CD4-positive, alpha-beta T cell (primary cell): ENCODE measurements around the gene CETP. TPM values are rescaled to one million over a fixed set of nuclear protein-coding genes. Genes with fewer than 3 reads are reported as not detected.

Source experiments
- ATAC-seq: fragments of 200-7000 bp; cut with Tn5 transposase; one replicate; pipeline ENCODE4 v1.10.0; 2022; ENCODE audit warnings: mild to moderate bottlenecking; ENCODE audit not compliant: poor library complexity
- CTCF ChIA-PET: fragments of 350-600 bp; sonication (Branson Sonifier 250); formaldehyde crosslinking; loops from one replicate; lab custom pipeline; 2021; ENCODE audit warnings: antibody characterized with exemption, inconsistent platforms; lab: Charles Lee
- POLR2A ChIA-PET: fragments of 350-600 bp; sonication (Branson Sonifier 250); formaldehyde crosslinking; loops from one replicate; lab custom pipeline; 2021; ENCODE audit warnings: antibody characterized with exemption, inconsistent platforms; lab: Charles Lee
- DNase-seq, 14 experiments: peaks; one replicate each; pipeline ENCODE4 v3.0.0-alpha.2; 2013 to 2020; ENCODE audit warnings: mixed read lengths in 2 of 14
- H3K27ac ChIP-seq, 2 donors: one replicate each; pipeline versions ENCODE4 v1.5.1 to v1.7.0; 2013; ENCODE audit warnings: low read length in 2 of 2, low read depth in 1 of 2, mild to moderate bottlenecking in 1 of 2
- H3K27me3 ChIP-seq, 2 experiments: 1 replicate in 1 of 2; 2 replicates in 1 of 2; pipeline versions ENCODE4 v1.6.1 to v1.7.0; 2013; ENCODE audit warnings: low read length in 2 of 2, control low read depth in 1 of 2, mild to moderate bottlenecking in 1 of 2, moderate library complexity in 1 of 2; ENCODE audit not compliant: insufficient read depth in 2 of 2, control insufficient read depth in 1 of 2
- H3K36me3 ChIP-seq: one replicate; pipeline ENCODE4 v1.6.1; 2013; ENCODE audit warnings: low read length, control low read depth; ENCODE audit not compliant: insufficient read depth
- H3K4me1 ChIP-seq: one replicate; pipeline ENCODE4 v1.6.1; 2013; ENCODE audit warnings: low read length, control low read depth; ENCODE audit not compliant: insufficient read depth
- H3K4me3 ChIP-seq: one replicate; pipeline ENCODE4 v1.5.1; 2013; ENCODE audit warnings: mild to moderate bottlenecking, low read length, moderate library complexity
- H3K9me3 ChIP-seq, 2 experiments: 1 replicate in 1 of 2; 2 replicates in 1 of 2; pipeline versions ENCODE4 v1.6.1 to v1.7.0; 2013; ENCODE audit warnings: low read length in 2 of 2, mild to moderate bottlenecking in 2 of 2, control low read depth in 1 of 2, moderate library complexity in 1 of 2; ENCODE audit not compliant: control insufficient read depth in 1 of 2, insufficient read depth in 1 of 2
- H3K27ac Mint-ChIP-seq: one replicate; pipeline ENCODE4 v1.8.0; 2020; ENCODE audit warnings: mixed read lengths
- H3K27me3 Mint-ChIP-seq: one replicate; pipeline ENCODE4 v1.8.0; 2021; ENCODE audit warnings: mixed read lengths
- H3K36me3 Mint-ChIP-seq: one replicate; pipeline ENCODE4 v1.8.0; 2021; ENCODE audit warnings: low read depth, mixed read lengths
- H3K4me1 Mint-ChIP-seq: one replicate; pipeline ENCODE4 v1.8.0; 2021; ENCODE audit warnings: low read depth, mixed read lengths
- H3K4me3 Mint-ChIP-seq: one replicate; pipeline ENCODE4 v1.8.0; 2020; ENCODE audit warnings: mild to moderate bottlenecking, mixed read lengths
- H3K9me3 Mint-ChIP-seq: one replicate; pipeline ENCODE4 v1.8.0; 2020; ENCODE audit warnings: mixed read lengths
- intact Hi-C, 2 experiments: fragments of 100-400 bp; cut with DNase I in 1 of 2; cut with micrococcal nuclease in 1 of 2; formaldehyde crosslinking; loops; one replicate each; pipeline versions ENCODE4 v1.15.1 to v1.9.0; 2023 to 2025; cut with DNase I, micrococcal nuclease
- total RNA-seq, 174 experiments: library from RNA in 2 of 174; stranded (reverse) in 2 of 174; gene quantifications; one replicate each; pipeline ENCODE4 v1.2.3 and lab custom pipeline; 2021 to 2026
- TF ChIP-seq, protein P1 (sequence below): fragments of 200-600 bp; IDR thresholded peaks from one replicate; pipeline ENCODE4 v1.8.0; 2022; ENCODE audit warnings: antibody characterized with exemption, mild to moderate bottlenecking

The CETP gene
- total RNA-seq, 2 experiments from 2014 or later: not detected

DNA sequence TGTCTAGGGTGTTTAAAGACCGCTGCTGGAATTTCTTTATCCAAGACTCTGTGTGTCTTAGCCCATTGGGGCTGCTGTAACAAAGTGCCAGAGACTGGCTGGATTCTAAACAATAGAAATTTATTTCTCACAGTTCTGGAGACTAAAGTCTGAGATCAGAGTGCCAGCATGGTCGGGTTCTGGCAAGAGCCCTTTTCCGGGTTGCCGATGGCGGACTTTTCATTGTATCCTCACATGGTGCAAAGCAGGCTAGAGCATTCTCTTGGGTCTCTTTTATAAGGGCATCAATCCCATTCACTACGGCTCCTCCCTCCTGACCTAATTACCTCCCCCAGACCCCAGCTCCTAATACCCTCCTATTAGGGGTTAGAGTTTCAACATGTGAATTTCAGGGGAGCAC lies 37.1 kb downstream of the CETP start:
- TF ChIP-seq, protein P1, sequence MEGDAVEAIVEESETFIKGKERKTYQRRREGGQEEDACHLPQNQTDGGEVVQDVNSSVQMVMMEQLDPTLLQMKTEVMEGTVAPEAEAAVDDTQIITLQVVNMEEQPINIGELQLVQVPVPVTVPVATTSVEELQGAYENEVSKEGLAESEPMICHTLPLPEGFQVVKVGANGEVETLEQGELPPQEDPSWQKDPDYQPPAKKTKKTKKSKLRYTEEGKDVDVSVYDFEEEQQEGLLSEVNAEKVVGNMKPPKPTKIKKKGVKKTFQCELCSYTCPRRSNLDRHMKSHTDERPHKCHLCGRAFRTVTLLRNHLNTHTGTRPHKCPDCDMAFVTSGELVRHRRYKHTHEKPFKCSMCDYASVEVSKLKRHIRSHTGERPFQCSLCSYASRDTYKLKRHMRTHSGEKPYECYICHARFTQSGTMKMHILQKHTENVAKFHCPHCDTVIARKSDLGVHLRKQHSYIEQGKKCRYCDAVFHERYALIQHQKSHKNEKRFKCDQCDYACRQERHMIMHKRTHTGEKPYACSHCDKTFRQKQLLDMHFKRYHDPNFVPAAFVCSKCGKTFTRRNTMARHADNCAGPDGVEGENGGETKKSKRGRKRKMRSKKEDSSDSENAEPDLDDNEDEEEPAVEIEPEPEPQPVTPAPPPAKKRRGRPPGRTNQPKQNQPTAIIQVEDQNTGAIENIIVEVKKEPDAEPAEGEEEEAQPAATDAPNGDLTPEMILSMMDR: no peak
- peaks cover 39% of the 10 kb centered on the region for H3K36me3 ChIP-seq
- H3K27me3 Mint-ChIP-seq: no peaks in the 10 kb centered on the region
- H3K27me3 ChIP-seq: no peaks in the 10 kb centered on the region
- DNase-seq (peak in 2 of 14 experiments; percentile 1 to 11), ATAC-seq (no peak)
- peak overlapping the region; percentile 69 to 88 for H3K27ac ChIP-seq
- peak overlapping the region; percentile 32 for H3K4me3 ChIP-seq
- H3K27ac Mint-ChIP-seq: peak overlapping the region; percentile 96
- CTCF ChIA-PET: interaction anchor here (0.7 to 2.7 kb wide), 4 partner anchors 11 to 47 kb away, joined by 3 to 13 read pairs (median 4); no protein-coding TSS in a partner anchor
- peaks cover 96% of the 10 kb centered on the region for H3K4me1 Mint-ChIP-seq
- intact Hi-C loops: loop anchor here (1.0 to 2.0 kb wide), 2 partner anchors 8 to 14 kb away; no protein-coding TSS in a partner anchor
- POLR2A ChIA-PET: interaction anchor here (1.3 to 3.3 kb wide), 9 partner anchors 9 to 86 kb away, joined by 3 to 46 read pairs (median 6); partner anchors contain the start of genes HERPUD1 and NLRC5
- peaks cover 89% of the 10 kb centered on the region for H3K4me1 ChIP-seq
- no peaks in the 10 kb centered on the region for H3K9me3 Mint-ChIP-seq
- no peaks in the 10 kb centered on the region for H3K9me3 ChIP-seq
- H3K36me3 Mint-ChIP-seq: peaks cover 83% of the 10 kb centered on the region
- peak overlapping the region; percentile 82 for H3K4me3 Mint-ChIP-seq

- Mint-ChIP-seq H3K27ac (peak overlapping the region; percentile 96), H3K4me1 (peaks cover 96% of the 10 kb centered on the region), H3K4me3 (peak overlapping the region; percentile 82), H3K27me3 (no peaks in the 10 kb centered on the region), H3K9me3 (no peaks in the 10 kb centered on the region), H3K36me3 (peaks cover 83% of the 10 kb centered on the region)
- Histone ChIP-seq H3K36me3 (peaks cover 44% of the 10 kb centered on the region), H3K4me1 (peaks cover 89% of the 10 kb centered on the region), H3K9me3 (no peaks in the 10 kb centered on the region), H3K27ac (peak overlapping the region; percentile 69 to 88), H3K4me3 (peak overlapping the region; percentile 32), H3K27me3 (no peaks in the 10 kb centered on the region)
- DNase-seq: peak in 5 of 14 experiments; percentile 29 to 82 (median 79)
- TF ChIP-seq, protein P1: no peak
- ChIA-PET CTCF (interaction anchor here (0.6 to 2.7 kb wide), 4 partner anchors 10 to 161 kb away, joined by 3 to 13 read pairs (median 4); no protein-coding TSS in a partner anchor), POLR2A (interaction anchor here (0.6 to 3.3 kb wide), 12 partner anchors 8 to 85 kb away, joined by 3 to 46 read pairs (median 4); partner anchors contain the start of genes HERPUD1 and NLRC5)
- intact Hi-C loops: loop anchor here (1.0 to 2.0 kb wide), 2 partner anchors 8 to 13 kb away; no protein-coding TSS in a partner anchor
- ATAC-seq: peak; percentile 66
Measured at GRCh38 chr16:56999409-57000270, 37.9 kb downstream of the CETP start.

DNA sequence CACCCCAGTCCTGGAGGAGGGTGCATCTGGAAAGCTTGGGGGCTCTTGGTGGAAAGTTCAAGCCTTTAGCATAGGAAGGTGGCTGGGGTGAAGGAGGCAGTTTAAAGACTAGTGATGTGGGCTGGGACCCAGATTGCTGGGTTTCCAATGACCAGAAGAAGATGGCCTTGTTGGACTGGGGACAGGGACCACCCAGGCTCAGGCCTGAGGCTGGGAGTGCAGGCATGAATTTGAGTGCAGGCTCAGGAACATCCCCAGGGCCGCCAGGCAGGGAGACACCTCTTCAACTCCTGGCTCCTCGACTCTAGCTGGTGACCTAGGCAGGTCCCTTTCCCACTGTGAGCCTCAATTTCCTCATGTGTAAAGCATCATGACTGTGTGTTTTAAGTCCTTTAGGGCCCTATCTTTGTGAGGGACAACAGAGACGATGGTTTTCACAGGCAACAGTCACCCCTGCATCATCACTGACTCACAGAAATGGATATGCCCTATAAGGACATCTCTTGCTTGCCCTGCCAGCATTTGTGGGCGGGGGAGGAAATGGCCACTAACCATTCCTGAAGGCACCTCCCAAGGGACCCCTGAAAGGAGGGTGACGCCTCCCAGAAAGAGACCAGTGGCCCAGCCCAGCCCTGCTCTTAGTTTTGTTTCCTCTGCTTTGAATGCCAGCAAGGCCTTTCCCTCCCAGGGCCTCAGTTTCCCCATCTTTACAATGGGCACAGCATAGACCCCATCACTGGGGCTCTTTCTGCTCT lies 38.7 kb downstream of the CETP start:
- no peaks in the 10 kb centered on the region for H3K9me3 Mint-ChIP-seq
- peak in 5 of 14 experiments; percentile 30 to 61 (median 45) for DNase-seq

More for the DNA sequence above, 38.7 kb downstream of the CETP start:
- H3K4me3 ChIP-seq: peak overlapping the region; percentile 32
- H3K36me3 ChIP-seq: peaks cover 51% of the 10 kb centered on the region
- peak overlapping the region; percentile 69 to 88 for H3K27ac ChIP-seq
- POLR2A ChIA-PET: interaction anchor here (1.1 to 3.3 kb wide), 10 partner anchors 10 to 84 kb away, joined by 3 to 46 read pairs (median 5); partner anchors contain the start of genes HERPUD1 and NLRC5
- TF ChIP-seq, protein P1: no peak
- CTCF ChIA-PET: interaction anchor here (0.6 to 1.6 kb wide), 3 partner anchors 9 to 162 kb away, joined by 3 to 4 read pairs (median 3); no protein-coding TSS in a partner anchor
- intact Hi-C loops: no loop called here
- Mint-ChIP-seq H3K4me3 (peak overlapping the region; percentile 27), H3K27me3 (no peaks in the 10 kb centered on the region), H3K4me1 (peaks cover 96% of the 10 kb centered on the region), H3K27ac (peak overlapping the region; percentile 96), H3K36me3 (peaks cover 87% of the 10 kb centered on the region)
- no peaks in the 10 kb centered on the region for H3K27me3 ChIP-seq
- H3K9me3 ChIP-seq: no peaks in the 10 kb centered on the region
- H3K4me1 ChIP-seq: peaks cover 89% of the 10 kb centered on the region
- peak; percentile 54 for ATAC-seq
